ENCODE measurements around the gene CATSPERD.

CATSPERD gene

GRCh38 chr19:5785423-5785822, 65.0 kb downstream of the CATSPERD start:
- no peak for DNase-seq (ENCODE audit: low spot score)

GRCh38 chr19:5786593-5787408, 66.4 kb downstream of the CATSPERD start:
- no peak for DNase-seq (ENCODE audit: low spot score)

- DNase-seq (ENCODE audit: low spot score): no peak
Measured at GRCh38 chr19:5787409-5788182, 67.2 kb downstream of the CATSPERD start.

GRCh38 chr19:5788422-5788821, 68.0 kb downstream of the CATSPERD start:
- no peak for DNase-seq (ENCODE audit: low spot score)

DNA sequence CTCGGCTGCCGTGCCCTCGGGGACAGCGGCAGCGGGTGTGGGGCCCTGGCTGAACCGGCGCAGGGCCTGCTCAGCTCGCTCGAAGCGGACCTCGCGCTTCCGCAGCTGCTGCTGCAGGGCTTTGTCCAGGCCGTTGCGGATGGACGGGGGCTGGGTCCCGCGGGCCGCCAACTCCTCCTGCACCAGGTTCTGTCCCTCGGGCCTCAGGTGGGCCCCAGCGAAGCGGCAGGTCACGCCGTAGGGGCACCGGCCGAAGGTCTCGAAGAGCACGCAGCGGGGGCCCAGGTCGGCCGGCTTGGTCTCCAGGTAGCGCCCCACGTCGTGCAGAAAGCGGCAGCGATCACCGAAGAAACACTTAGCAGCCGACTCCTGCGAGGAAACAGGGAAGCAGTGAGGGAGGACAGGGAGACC, 68.9 kb downstream of the CATSPERD start:
- no peak for DNase-seq (ENCODE audit: low spot score)

- no peak for DNase-seq (ENCODE audit: low spot score)
Measured at GRCh38 chr19:5789886-5790558, 69.6 kb downstream of the CATSPERD start.

DNA sequence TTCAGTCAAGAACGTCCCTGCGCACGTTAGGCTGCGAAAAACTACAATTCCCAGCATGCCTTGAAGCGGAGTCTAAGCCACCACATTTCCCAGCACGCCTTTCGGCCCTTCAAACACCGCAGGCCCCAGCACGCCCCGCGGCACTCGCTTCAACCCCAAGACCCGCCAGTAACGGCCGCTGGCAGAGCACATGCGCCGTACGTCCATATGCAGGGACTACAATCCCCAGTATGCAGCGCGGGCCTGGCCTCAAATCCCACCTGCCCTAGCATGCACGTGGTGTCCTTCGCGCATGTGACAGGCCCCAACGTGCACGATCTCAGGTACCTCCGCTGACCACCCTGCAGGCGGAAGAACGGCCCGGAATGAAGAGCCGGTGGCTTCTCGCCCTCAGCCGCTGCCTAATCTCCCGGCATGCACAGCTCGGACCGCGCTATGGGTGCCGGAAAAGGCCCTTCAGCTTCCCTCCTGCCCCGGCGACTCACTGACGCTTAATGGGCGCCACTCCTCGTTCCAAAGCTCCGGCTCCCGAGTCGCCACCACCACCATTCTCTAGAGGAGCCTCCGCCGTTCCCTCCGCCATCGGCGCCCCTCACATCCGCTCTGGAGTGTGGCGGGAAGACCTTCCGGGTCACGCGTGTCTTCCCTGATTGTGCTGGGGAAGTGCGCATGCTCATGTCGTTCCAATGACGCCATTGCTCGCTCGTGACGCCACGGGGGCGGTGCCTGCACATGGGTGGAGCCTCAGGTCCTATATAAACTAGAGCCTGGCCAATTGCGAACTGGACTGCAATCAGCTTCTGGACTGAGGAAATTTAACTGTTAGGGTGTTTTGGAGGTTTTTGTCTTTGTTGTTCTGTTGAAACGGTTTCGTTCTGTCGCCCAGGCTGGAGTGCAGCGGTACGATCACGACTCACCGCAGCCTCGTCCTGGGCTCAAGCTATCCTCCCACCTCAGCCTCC, 70.4 kb downstream of the CATSPERD start, which contains the start of gene DUS3L:
Gene DUS3L (minus strand): TSS at position 605 of the 962 bp plus-strand sequence. CDS start 22 bp downstream, at position 583.
- DNase-seq (ENCODE audit: low spot score): peak; percentile 99

DNA sequence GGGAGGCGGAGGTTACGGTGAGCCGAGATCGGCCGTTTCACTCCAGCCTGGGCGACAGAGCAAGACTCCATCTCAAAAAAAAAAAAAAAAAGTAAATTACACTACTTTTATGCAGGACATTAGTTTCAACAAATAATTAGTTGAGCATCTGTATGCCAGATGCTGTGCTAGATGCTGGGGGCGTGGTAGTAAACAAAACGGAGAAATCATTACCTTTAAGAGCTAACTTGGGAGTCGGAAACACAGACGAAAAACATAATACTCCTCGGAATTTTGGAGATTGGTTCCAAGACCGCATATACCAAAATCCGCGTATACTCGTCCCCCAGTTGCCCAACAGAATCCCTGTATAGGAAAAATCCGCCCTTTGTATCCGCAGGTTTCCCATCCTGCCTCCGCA, 71.8 kb downstream of the CATSPERD start:
- no peak for DNase-seq (ENCODE audit: low spot score)

GRCh38 chr19:5793188-5793587, 72.8 kb downstream of the CATSPERD start:
- no peak for DNase-seq (ENCODE audit: low spot score)

DNA sequence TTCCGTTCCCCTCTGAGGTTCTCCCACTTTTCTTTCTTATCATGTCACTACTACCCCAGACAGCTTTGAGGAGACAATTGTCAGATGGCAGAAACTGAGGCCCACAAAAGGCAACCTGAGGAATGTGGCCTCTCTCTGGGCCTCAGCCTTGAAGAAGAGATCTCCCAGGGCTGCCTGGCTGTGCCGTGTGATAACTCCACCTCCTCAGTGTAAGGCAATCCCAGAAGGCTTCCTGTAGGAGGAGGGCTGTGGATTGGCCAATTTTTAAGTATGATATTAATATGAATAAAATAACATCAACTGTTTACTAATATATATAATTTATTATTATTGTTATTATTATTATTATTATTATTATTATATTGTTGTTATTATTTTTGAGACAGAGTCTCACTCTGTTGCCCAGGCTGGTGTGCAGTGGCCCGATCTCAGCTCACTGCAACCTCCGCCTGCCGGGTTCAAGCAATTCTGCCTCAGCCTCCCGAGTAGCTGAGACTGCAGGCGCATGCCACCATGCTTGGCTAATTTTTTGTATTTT, 75.0 kb downstream of the CATSPERD start:
- no peak for DNase-seq (ENCODE audit: low spot score)

GRCh38 chr19:5798244-5798643, 77.8 kb downstream of the CATSPERD start:
- no peak for DNase-seq (ENCODE audit: low spot score)

- DNase-seq (ENCODE audit: low spot score): no peak
Measured at GRCh38 chr19:5799247-5800241, 79.1 kb downstream of the CATSPERD start.

DNA sequence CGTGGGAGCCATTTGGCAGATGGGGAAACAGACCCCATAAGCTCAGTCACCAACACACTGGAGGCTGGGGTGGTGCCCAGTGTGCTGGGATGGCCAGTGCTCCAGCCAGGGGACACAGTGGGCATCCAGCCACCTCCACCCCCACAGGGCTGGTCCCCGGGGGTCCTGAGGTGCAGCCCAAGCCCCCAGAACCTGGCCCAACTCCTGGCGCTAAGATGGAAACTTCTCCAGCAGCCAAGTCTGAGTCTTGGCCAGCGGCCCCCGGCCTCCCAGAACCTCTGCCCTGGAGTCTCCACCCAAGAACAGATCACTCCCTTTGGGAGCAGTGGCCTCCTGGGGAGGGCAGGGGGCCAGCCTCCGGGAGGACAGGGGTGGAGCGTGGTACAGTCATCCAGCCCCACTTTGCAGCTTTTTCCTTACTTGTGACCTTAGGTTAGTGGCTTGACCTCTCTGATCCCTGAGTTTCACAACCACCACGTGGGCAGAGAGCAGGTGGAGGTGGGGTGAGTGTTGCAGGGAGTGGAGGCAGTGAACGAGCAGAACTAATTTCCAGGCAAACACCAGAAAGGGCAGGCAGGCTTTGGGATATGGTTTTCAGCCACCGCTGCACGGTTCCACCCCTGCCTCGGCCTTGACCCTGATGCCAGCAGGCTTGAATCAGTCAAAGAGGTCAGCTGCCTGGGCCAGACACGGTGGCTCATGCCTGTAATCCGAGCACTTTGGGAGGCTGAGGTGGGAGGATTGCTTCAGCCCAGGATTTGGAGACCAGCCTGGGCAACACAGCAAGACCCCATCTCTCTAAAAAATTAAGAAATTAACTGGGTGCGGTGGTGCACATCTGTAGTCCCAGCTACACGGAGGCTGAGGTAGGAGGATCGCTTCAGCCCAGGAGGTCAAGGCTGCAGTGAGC, 80.2 kb downstream of the CATSPERD start:
- no peak for DNase-seq (ENCODE audit: low spot score)

- peak; percentile 92 for DNase-seq (ENCODE audit: low spot score)
Measured at GRCh38 chr19:5801796-5802619, 81.6 kb downstream of the CATSPERD start.

DNA sequence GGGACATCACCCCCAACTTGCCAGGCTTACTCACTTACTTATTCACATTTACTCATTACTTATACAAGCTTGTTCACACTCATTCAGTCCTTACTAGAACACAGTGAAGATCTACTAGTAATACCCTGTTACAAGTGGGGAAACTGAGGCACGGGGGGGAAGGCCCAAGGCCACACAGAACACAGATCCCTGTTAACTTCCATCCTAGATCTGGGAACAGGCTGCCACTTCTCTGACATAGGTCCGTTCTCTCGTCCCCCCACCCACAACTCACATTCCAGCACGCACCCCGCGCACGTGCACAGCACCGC, 83.0 kb downstream of the CATSPERD start:
- peak; percentile 11 for DNase-seq (ENCODE audit: low spot score)

DNA sequence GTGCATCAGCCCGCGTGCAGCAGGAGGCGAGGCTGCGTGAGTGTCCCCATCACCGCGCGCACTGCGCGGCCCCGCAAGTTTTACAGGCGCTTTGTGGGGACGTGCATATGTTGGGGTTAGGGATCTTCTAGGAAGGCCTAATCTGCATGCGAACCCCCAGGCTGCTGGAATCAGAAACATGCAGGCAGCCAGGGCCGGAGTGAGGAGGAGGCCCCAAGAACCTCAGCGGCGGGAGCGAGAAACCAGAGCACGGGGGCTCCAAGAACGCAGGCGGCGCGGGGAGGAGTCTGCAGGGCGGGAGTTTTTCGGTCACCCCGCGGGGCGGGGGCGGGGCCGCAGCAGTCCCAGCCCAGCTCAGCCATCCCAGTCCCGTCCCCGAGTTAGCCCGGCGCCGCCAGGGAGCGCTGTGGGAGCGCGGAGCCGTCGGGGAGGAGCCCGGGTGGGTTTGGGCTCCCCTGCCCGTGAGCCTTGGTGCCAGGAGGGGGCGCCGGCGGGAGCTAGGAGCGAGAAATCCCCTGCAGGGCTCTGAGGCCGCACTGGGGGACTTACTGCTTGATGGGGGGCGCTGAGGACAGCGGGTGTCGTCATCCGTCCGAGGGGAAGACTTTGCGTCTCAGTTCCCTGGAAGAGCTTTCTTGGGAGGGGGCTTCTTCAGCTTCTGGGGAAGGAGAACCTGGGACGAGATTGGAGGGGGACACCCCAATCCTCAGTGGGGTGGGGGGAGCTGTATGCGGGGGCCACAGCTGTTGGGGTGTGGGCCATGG, 83.5 kb downstream of the CATSPERD start:
- DNase-seq (ENCODE audit: low spot score): peak; percentile 78
